Thymus (tissue), 11 donors: ENCODE results near the gene PUM2. TPM values are rescaled to one million over a fixed set of nuclear protein-coding genes. Genes with fewer than 3 reads are reported as not detected.

Experiments
- DNase-seq, 9 donors: peaks; one replicate each; pipeline ENCODE4 v3.0.0-alpha.2; 2013; ENCODE audit warnings: low spot score in 9 of 9, low read depth in 6 of 9, missing footprints in 1 of 9
- H3K27ac ChIP-seq, 2 donors: one replicate each; pipeline ENCODE4 v1.5.1; 2013; ENCODE audit warnings: control low read depth in 1 of 2, low read depth in 1 of 2, low read length in 1 of 2, mild to moderate bottlenecking in 1 of 2, moderate library complexity in 1 of 2
- H3K27me3 ChIP-seq, 2 donors: one replicate each; pipeline ENCODE4 v1.5.1; 2013; ENCODE audit warnings: low read length in 1 of 2; ENCODE audit not compliant: control insufficient read depth in 2 of 2, insufficient read depth in 1 of 2
- H3K36me3 ChIP-seq, 2 donors: one replicate each; pipeline ENCODE4 v1.5.1; 2013; ENCODE audit warnings: low read length in 1 of 2, mild to moderate bottlenecking in 1 of 2, moderate library complexity in 1 of 2; ENCODE audit not compliant: control insufficient read depth in 2 of 2, insufficient read depth in 2 of 2
- H3K4me1 ChIP-seq, 2 donors: one replicate each; pipeline ENCODE4 v1.5.1; 2013; ENCODE audit warnings: low read length in 2 of 2; ENCODE audit not compliant: control insufficient read depth in 2 of 2, insufficient read depth in 2 of 2
- H3K4me3 ChIP-seq, 2 donors: one replicate each; pipeline ENCODE4 v1.5.1; 2013; ENCODE audit warnings: low read length in 2 of 2, control low read depth in 1 of 2, mild to moderate bottlenecking in 1 of 2
- H3K9me3 ChIP-seq, 2 donors: one replicate each; pipeline ENCODE4 v1.5.1; 2013; ENCODE audit warnings: low read length in 1 of 2, mild to moderate bottlenecking in 1 of 2; ENCODE audit not compliant: control insufficient read depth in 2 of 2, insufficient read depth in 1 of 2
- WGBS: extraction: QIAGEN DNeasy Blood & Tissue Kit; methylation state at CpG from one replicate; pipeline ENCODE4 v1.1.7; 2013; 5-methylcytosine and 5-hydroxymethylcytosine counted together
- polyA plus RNA-seq: library from polyadenylated mRNA; stranded (reverse); fragments of 200-250 nt; gene quantifications from one replicate; pipeline ENCODE4 v1.2.3, GENCODE V29; 2013
- total RNA-seq: library from RNA; stranded (reverse); fragments of 120-200 nt; gene quantifications from one replicate; pipeline ENCODE4 v1.2.4, GENCODE V29; 2013
- donor health status: healthy.

The PUM2 gene
- total and polyA plus RNA-seq, 2 donors: 40.2 to 66.8 TPM

DNA sequence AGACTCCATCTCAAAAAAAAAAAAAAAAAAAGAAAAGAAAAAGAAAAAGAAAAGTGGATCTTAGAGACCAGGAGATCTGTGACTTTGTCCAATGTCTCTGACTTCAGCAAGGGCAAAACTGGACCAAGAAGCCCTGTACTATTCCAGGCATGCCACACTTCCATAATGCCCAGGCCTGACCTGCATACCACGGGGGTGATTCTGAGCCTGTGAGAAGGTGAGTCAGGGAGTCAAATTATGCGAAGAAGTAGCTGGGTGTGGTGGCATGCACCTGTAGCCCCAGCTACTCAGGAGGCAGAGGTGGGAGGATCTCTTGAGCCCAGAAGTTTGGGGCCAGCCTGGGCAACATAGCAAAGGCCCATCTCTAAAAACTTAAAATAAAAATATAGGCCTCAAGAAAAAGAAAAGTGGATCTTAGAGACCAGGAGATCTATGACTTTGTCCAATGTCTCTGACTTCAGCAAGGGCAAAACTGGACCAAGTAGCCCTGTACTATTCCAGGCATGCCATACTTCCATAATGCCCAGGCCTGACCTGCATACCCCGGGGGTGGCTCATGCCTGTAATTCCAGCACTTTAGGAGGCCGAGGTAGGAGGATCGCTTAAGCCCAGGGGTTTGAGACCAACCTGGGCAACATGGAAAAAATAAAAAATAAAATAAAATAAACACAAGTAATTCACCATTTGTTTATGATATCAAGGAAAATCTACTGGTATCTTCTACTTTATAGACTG, 12.2 kb upstream of the PUM2 start:
- no peaks in the 10 kb centered on the region for H3K27me3 ChIP-seq
- no peak overlapping the region for H3K27ac ChIP-seq
- H3K9me3 ChIP-seq: peaks cover 0 to 3% of the 10 kb centered on the region in 2 donors
- 96% methylated on average over 5 of the region's 5 CpGs for WGBS
- no peaks in the 10 kb centered on the region for H3K36me3 ChIP-seq
- H3K4me1 ChIP-seq: no peaks in the 10 kb centered on the region
- no peak for DNase-seq
- H3K4me3 ChIP-seq: no peak overlapping the region

- Histone ChIP-seq H3K36me3 (no peaks in the 10 kb centered on the region), H3K27ac (no peak overlapping the region), H3K4me3 (no peak overlapping the region), H3K4me1 (no peaks in the 10 kb centered on the region), H3K27me3 (no peaks in the 10 kb centered on the region), H3K9me3 (no peaks in the 10 kb centered on the region)
- DNase-seq: no peak
- WGBS: 86% methylated on average over 4 of the region's 4 CpGs
Observed at GRCh38 chr2:20361893-20362292, 11.2 kb upstream of the PUM2 start.

DNA sequence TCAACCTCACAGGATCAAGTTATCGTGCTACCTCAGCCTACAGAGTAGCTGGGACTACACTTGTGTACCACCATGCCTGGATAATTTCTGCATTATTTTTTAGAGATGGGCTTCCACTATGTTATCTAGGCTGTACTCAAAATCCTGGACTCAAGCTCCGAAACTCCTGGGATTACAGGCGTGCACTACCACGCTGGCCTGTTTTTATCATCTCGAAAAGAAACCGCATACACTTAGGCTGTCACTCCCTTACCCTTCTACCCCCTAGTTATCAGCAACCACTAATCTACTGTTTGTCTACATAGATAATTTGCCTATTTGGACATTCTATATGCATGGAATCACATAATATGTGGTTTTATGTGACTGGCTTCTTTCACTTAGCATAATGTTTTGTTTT, 8.5 kb upstream of the PUM2 start:
- Histone ChIP-seq H3K9me3 (no peaks in the 10 kb centered on the region), H3K4me1 (no peaks in the 10 kb centered on the region), H3K27ac (no peak overlapping the region), H3K4me3 (no peak overlapping the region), H3K27me3 (no peaks in the 10 kb centered on the region), H3K36me3 (no peaks in the 10 kb centered on the region)
- no peak for DNase-seq
- WGBS: over 99% methylated on average over 6 of the region's 6 CpGs

DNA sequence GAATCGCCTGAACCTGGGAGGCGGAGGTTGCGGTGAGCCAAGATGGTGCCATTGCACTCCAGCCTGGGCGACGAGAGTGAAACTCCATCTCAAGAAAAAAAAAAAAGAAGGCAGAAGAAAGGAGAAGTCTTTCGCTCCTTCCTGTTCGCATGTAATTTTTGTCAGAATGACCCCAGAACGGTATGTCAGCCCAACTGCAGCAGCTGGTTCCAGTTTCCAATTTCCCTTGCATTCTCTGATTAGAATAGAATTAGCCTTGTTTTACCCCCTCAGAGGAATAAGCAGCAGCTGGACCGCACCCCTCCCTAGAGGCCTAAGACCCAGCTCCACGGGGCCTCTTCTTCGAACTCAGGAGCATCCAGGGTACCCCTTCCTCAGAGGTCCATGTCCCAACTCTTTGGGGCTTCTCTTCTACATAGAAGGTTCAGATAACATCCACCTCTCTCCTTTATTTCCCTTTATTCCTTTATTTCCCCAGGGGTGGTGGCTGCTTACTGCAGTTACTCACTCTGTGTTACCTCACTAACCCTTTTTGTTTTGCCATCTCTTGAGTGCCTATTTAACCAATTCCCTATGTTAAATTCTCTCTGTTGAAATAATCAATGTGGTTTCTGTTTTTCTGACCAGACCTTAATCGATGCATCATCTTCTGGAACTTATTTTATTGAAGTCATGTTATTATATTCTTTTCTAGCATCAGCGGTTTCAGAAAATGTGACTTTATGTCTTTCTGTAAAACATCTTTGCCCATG, 7.2 kb upstream of the PUM2 start:
- H3K27ac ChIP-seq: no peak overlapping the region
- DNase-seq: no peak

GRCh38 chr2:20356042-20356441, 5.4 kb upstream of the PUM2 start:
- Histone ChIP-seq H3K36me3 (no peaks in the 10 kb centered on the region), H3K9me3 (no peaks in the 10 kb centered on the region), H3K27ac (no peak overlapping the region), H3K4me3 (no peak overlapping the region), H3K27me3 (no peaks in the 10 kb centered on the region), H3K4me1 (peaks cover 12 to 20% of the 10 kb centered on the region in 2 donors)
- WGBS: 75% methylated on average over 3 of the region's 3 CpGs
- DNase-seq: peak in 1 of 9 donors; percentile 13

More for the DNA sequence above, 7.2 kb upstream of the PUM2 start:
- H3K4me3 ChIP-seq: no peak overlapping the region
- no peaks in the 10 kb centered on the region for H3K36me3 ChIP-seq
- no peaks in the 10 kb centered on the region for H3K27me3 ChIP-seq
- no peaks in the 10 kb centered on the region for H3K9me3 ChIP-seq
- WGBS: 93% methylated on average over 13 of the region's 13 CpGs
- H3K4me1 ChIP-seq: peaks cover 2 to 4% of the 10 kb centered on the region in 2 donors

GRCh38 chr2:20355131-20355530, 4.5 kb upstream of the PUM2 start:
- H3K36me3 ChIP-seq: no peaks in the 10 kb centered on the region
- no peaks in the 10 kb centered on the region for H3K27me3 ChIP-seq

DNA sequence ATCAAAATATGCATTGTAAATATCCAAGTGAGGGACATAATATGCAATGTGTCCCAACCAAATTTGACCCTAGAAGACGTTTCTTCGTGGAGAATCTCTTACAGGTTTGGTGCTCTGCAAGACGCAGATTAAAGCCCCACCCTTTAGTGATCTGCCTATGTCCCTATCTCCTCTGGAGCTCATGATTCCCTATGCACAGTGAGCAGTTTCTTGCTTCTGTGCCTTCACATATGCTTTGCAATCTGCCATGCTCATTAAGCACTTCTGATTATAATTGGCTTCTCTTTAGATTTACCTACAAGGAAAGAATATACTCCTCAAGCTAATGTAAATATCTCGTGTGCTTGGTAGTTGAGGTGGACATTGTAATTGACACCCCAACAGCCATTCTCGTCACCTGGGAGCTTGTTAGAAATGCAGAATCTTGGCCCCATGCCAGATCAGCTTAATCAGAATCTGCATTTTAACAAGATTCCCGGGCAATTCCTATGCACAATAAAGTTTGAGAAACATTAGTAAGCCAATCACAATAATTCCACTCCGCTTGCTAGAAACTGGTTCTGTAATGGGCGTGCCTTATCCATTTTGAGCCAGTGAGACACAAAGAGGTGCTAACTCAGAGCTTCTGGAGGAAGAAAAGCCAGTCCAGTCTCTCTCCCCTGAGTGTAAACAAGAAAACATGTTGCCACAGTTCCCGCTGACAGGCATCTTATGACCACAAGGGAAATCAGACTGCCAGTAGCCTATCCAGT, 2.8 kb upstream of the PUM2 start:
- Histone ChIP-seq H3K36me3 (peaks cover 0 to 2% of the 10 kb centered on the region in 2 donors), H3K27me3 (no peaks in the 10 kb centered on the region), H3K4me1 (peaks cover 15 to 23% of the 10 kb centered on the region in 2 donors), H3K4me3 (no peak overlapping the region), H3K27ac (no peak overlapping the region), H3K9me3 (no peaks in the 10 kb centered on the region)
- DNase-seq: no peak
- 97% methylated on average over 9 of the region's 9 CpGs for WGBS

More at GRCh38 chr2:20355131-20355530, 4.5 kb upstream of the PUM2 start:
- H3K4me3 ChIP-seq: no peak overlapping the region
- DNase-seq: no peak
- WGBS: 97% methylated on average over 2 of the region's 2 CpGs
- peaks cover 12 to 20% of the 10 kb centered on the region in 2 donors for H3K4me1 ChIP-seq
- H3K27ac ChIP-seq: no peak overlapping the region
- no peaks in the 10 kb centered on the region for H3K9me3 ChIP-seq

GRCh38 chr2:20352581-20353216, 2.1 kb upstream of the PUM2 start:
- Histone ChIP-seq H3K27ac (no peak overlapping the region), H3K4me3 (no peak overlapping the region)

More at GRCh38 chr2:20352581-20353216, 2.1 kb upstream of the PUM2 start:
- peaks cover 16 to 28% of the 10 kb centered on the region in 2 donors for H3K4me1 ChIP-seq
- no peaks in the 10 kb centered on the region for H3K27me3 ChIP-seq
- no peak for DNase-seq
- WGBS: 92% methylated on average over 5 of the region's 5 CpGs
- H3K9me3 ChIP-seq: no peaks in the 10 kb centered on the region
- peaks cover 0 to 4% of the 10 kb centered on the region in 2 donors for H3K36me3 ChIP-seq
